Measurements from ENCODE around the gene NLGN4Y.

GRCh38 chrY:14485935-14486334 lies 38.4 kb upstream of the NLGN4Y start:
- TF ChIP-seq CTCF (IDR thresholded peaks at IDR 0.05): no peak
- no peak for TF ChIP-seq SIN3A (IDR thresholded peaks at IDR 0.05; ENCODE audit: borderline replicate concordance, insufficient read depth, low read depth, low read length)
- TF ChIP-seq POLR2AphosphoS5 (IDR thresholded peaks at IDR 0.05; ENCODE audit: low read depth, low read length): no peak
- TF ChIP-seq TCF7L2 (IDR thresholded peaks at IDR 0.05; ENCODE audit: low read depth, low read length): no peak
